ENCODE data around the gene SH2B2. TPM values are rescaled to one million over a fixed set of nuclear protein-coding genes. Genes with fewer than 3 reads are reported as not detected.

Gene SH2B2
- total RNA-seq, 1 donor from 2014 or later = 17.0 TPM

Small RNA genes lying within 50 kb of the gene (microRNA-seq; reads per million reads assigned to microRNA genes)
- gene MIR4285 (ENCODE audit: borderline number of aligned reads) = not detected

Other genes with a start within 250 kb of the SH2B2 start
- not detected for gene SPDYE6, start 69.6 kb downstream of the SH2B2 start, total RNA-seq
- gene PRKRIP1, start 109.5 kb downstream of the SH2B2 start, total RNA-seq = 20.3 TPM
- 29.7 TPM for gene ORAI2, start 146.7 kb downstream of the SH2B2 start, total RNA-seq
- 10.6 TPM for gene ALKBH4, start 178.0 kb downstream of the SH2B2 start, total RNA-seq
- gene LRWD1, start 178.1 kb downstream of the SH2B2 start, total RNA-seq = 19.2 TPM
- 37.9 TPM for gene POLR2J, start 192.1 kb downstream of the SH2B2 start, total RNA-seq
- 22.6 TPM for gene RASA4B, start 230.9 kb downstream of the SH2B2 start, total RNA-seq